GM13977 (cell line): ENCODE results near the gene MAP3K14.
A peak's percentile ranks its signal among the peaks of the same experiment; 100 is the strongest.

ENCODE experiments used
- DNase-seq: peaks from one replicate; pipeline ENCODE4 v3.0.0; 2012; ENCODE audit warnings: low spot score
- in situ Hi-C: fragments of 300-500 bp; cut with MboI; formaldehyde crosslinking; loops from one replicate; pipeline ENCODE4 v1.12.0; 2022; ENCODE audit warnings: low sequenced_read_pairs, low pct_unique_long_range_greater_than_20kb, mixed read lengths, inconsistent platforms; ENCODE audit not compliant: unreplicated experiment
- TF ChIP-seq, protein P1 (sequence below): IDR thresholded peaks from 2 replicates; pipeline ENCODE4 v1.5.1; 2012; ENCODE audit warnings: mild to moderate bottlenecking, control low read depth; ENCODE audit not compliant: insufficient read depth; ENCODE audit errors: extremely low read depth, missing control alignments

Gene MAP3K14

GRCh38 chr17:45313421-45313771 lies 3.4 kb downstream of the MAP3K14 start:
- DNase-seq = no peak
- in situ Hi-C loops = no loop called here
- TF ChIP-seq, protein P1, sequence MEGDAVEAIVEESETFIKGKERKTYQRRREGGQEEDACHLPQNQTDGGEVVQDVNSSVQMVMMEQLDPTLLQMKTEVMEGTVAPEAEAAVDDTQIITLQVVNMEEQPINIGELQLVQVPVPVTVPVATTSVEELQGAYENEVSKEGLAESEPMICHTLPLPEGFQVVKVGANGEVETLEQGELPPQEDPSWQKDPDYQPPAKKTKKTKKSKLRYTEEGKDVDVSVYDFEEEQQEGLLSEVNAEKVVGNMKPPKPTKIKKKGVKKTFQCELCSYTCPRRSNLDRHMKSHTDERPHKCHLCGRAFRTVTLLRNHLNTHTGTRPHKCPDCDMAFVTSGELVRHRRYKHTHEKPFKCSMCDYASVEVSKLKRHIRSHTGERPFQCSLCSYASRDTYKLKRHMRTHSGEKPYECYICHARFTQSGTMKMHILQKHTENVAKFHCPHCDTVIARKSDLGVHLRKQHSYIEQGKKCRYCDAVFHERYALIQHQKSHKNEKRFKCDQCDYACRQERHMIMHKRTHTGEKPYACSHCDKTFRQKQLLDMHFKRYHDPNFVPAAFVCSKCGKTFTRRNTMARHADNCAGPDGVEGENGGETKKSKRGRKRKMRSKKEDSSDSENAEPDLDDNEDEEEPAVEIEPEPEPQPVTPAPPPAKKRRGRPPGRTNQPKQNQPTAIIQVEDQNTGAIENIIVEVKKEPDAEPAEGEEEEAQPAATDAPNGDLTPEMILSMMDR = no peak

DNA sequence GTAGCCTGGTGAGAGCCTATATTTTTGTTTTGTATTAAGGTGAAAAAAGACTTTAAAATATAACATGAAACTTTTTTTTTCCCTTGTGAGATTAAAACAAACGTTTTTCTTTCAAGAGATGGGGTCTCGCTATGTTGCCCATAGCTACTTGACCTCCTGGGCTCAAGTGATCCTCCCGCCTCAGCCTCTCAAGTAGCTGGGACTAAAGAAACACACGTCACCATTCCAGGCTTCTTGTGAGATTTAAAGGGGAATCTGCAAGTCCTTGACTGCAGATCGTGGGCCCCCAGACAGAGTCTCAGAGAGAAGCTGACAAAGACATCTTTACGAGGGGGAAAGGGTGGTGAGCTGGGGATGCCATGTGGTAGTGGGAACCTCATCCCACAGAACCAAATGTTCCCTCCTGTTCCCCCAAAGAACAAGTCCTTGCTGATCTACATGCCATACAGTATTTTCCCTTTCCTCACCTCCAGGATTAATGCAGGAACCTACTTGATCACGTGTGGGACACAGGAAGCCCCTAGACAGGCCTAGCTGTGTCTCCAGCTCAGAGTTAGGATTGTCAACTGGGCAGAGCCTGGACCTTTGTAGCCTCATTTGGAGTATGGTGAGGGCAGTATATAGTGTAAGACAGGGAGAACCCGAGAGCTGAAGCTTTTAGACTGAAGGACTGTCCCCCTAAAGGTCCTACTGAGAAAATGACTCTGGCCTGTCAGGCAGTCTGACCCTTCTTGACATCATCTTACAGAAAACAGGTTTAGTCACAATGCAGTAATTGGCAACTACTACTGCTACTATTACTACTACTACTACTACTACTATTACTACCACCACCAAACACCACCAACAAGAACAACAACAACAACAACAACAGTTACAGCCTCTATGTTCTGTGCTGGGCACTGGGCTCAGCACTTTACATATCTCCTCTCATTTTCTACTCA lies 4.1 kb downstream of the MAP3K14 start:
- in situ Hi-C loops = no loop called here
- no peak for DNase-seq
- TF ChIP-seq, protein P1 = no peak

- DNase-seq = peak; percentile 73
- in situ Hi-C loops = no loop called here
- TF ChIP-seq, protein P1 = no peak
These were observed 4.9 kb downstream of the MAP3K14 start for GRCh38 chr17:45311760-45312476.

DNA sequence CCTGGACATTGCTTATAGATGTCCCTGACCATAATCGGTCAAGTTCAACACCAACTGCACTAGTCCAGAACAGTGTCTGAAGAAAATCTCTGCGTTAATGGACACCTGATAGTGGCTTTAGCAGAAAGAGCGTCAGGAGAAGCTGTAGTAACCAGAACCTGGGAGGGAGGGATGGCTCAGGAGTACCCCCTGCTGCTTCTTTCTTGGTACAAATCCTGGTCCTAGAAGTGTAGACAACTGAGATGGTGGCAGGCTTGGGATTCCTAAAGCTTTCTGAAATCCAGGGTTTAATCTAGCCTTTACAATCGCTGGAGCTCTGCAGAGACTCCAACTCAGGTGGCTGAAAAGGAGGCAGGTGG lies 5.4 kb downstream of the MAP3K14 start:
- in situ Hi-C loops = no loop called here
- TF ChIP-seq, protein P1 = no peak
- DNase-seq = no peak

DNA sequence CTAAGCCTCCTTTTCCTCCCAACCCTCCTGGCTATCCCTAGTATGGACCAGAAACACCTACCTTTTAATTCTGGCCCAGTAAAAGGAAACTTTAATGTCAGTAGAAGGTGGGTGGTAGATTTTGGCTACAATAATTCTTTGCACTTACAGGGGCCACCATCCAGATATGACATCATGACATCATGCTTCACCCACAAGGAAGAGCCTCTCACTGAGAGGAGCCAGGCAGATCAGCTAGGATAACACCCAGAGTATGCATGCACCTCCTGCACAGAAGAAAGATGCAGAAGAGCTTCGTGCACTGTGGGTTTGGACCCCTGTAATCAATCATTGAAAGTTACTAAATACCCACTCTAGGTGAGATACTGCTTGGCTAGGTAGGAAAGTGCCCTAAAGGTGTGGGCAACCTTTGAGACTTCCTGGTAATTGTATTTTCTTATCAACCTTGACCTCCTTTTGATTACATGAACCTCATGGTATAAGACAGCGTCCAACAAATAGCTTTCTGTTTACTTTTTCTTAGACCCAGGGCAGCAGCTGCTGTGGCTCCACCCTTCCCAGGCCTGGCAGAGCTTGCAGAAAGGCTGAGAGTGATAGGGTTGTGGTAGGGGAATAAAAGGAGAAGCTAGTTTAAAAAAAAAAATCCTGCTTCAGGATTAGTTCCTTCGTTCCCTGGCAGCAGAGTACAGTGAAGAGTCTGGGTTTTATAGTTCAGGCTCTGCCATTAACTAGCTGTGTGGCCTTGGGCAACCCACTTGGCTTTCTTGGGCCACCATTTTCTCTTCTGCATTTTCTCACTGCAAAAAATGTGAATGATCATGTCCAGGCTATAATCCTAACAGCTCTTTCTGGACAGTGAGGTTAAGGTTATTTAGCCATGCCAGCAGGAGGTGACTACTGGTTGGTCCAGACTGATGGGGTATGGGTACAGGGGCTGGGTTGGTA lies 6.2 kb downstream of the MAP3K14 start:
- no peak for DNase-seq
- in situ Hi-C loops = no loop called here
- TF ChIP-seq, protein P1 = no peak

DNA sequence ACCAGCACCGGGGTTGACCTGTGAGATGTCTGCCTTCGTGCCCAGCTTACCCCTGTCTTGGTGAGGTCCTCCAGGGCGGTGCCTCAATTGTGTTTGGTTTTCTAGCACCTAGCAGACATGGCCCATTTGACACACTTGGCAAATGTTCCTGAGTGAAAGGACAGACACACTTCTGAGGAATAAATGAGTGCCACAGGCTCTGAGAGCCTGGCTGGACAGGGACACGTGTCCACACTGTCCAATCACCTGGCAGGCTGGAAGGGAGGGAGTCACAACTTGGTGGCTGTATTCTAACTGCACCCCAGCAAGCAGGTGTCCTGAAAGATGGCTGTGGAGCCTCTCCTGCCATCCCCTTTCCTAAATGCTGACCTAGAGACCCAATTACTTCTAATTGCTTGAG lies 7.4 kb downstream of the MAP3K14 start:
- in situ Hi-C loops = no loop called here
- DNase-seq = no peak
- TF ChIP-seq, protein P1 = no peak
